K562 (cell line): ENCODE data around the gene LAMA2. TPM values are rescaled to one million over a fixed set of nuclear protein-coding genes. Genes with fewer than 3 reads are reported as not detected.

Experiments
- ATAC-seq: fragments of 200-7000 bp; cut with Tn5 transposase; 3 replicates; pipeline ENCODE4 v1.9.1; 2020; ENCODE audit warnings: moderate library complexity
- BruUV-seq: library from RNA; stranded (reverse); fragments of 400-500 nt; replicated peaks from 2 replicates; lab custom pipeline; 2021; lab: Mats Ljungman, UMichigan
- CTCF ChIA-PET: fragments of 300-600 bp; formaldehyde crosslinking; extraction: SDS; loops from one replicate; lab custom pipeline; 2021; ENCODE audit warnings: low intra/inter-chr PET ratio; lab: Yijun Ruan, JAX
- POLR2A ChIA-PET: fragments of 300-600, 350-650 bp; sonication (Branson Sonifier 250); formaldehyde crosslinking; extraction: SDS; loops from one replicate; lab custom pipeline; 2021; ENCODE audit warnings: antibody characterized with exemption, inconsistent platforms; lab: Yijun Ruan, JAX
- DNase-seq, 4 experiments: peaks; one replicate each; pipeline versions ENCODE4 v3.0.0 to v3.0.0-alpha.2; 2011 to 2018; ENCODE audit warnings: low spot score in 3 of 4, mixed read lengths in 3 of 4; ENCODE audit errors: extremely low read depth in 1 of 4
- FAIRE-seq: peaks from 2 replicates; lab custom pipeline; 2011; peaks lifted over from hg19 to GRCh38; lab: Jason Lieb, UNC
- H2AFZ ChIP-seq: 2 replicates; pipeline ENCODE4 v1.6.0; 2011; ENCODE audit warnings: low read depth, low read length, control low read depth, inconsistent platforms
- H3K27ac ChIP-seq: fragments of 200-600 bp; 3 replicates; pipeline ENCODE4 v1.8.0; 2011; ENCODE audit warnings: low read depth, mild to moderate bottlenecking, control low read depth, inconsistent platforms, low read length, moderate library complexity, mixed read lengths; ENCODE audit errors: extremely low read depth
- H3K27me3 ChIP-seq, 2 experiments: fragments of 300-600 bp in 1 of 2; 2 replicates in 1 of 2; 3 replicates in 1 of 2; pipeline versions ENCODE4 v1.6.0 to v1.8.0; 2011; ENCODE audit warnings: inconsistent platforms in 2 of 2, low read length in 2 of 2, mild to moderate bottlenecking in 1 of 2, mixed read lengths in 1 of 2, moderate library complexity in 1 of 2; ENCODE audit not compliant: control insufficient read depth in 2 of 2, insufficient read depth in 2 of 2
- H3K36me3 ChIP-seq: fragments of 300-600 bp; 3 replicates; pipeline ENCODE4 v1.8.0; 2011; ENCODE audit warnings: mild to moderate bottlenecking, low read length, inconsistent platforms; ENCODE audit not compliant: control insufficient read depth, insufficient read depth
- H3K4me1 ChIP-seq, 2 experiments: fragments of 200-600 bp in 1 of 2; replicated peaks in 1 of 2; 2 replicates in 1 of 2; 3 replicates in 1 of 2; pipeline versions ENCODE4 v1.5.1 to v1.8.0; 2011; ENCODE audit warnings: inconsistent platforms in 2 of 2, low read length in 2 of 2, mild to moderate bottlenecking in 1 of 2, mixed read lengths in 1 of 2, moderate library complexity in 1 of 2; ENCODE audit not compliant: control insufficient read depth in 2 of 2, insufficient read depth in 2 of 2
- H3K4me2 ChIP-seq: 2 replicates; pipeline ENCODE4 v1.6.1; 2011; ENCODE audit warnings: low read length, control low read depth, inconsistent platforms, mixed read lengths; ENCODE audit not compliant: insufficient read depth
- H3K4me3 ChIP-seq: fragments of 200-600 bp; sonication (generic), shearing (Covaris generic); 2 replicates; pipeline ENCODE4 v1.5.1; 2016; ENCODE audit warnings: control low read depth, inconsistent platforms
- H3K79me2 ChIP-seq: fragments of 200-600 bp; 3 replicates; pipeline ENCODE4 v1.8.0; 2011; ENCODE audit warnings: low read length, inconsistent platforms; ENCODE audit not compliant: control insufficient read depth, insufficient read depth
- H3K9ac ChIP-seq, 2 experiments: 2 replicates each; pipeline versions ENCODE4 v1.6.0 to v1.6.1; 2011; ENCODE audit warnings: low read depth in 2 of 2, low read length in 2 of 2, control low read depth in 1 of 2, inconsistent platforms in 1 of 2, mild to moderate bottlenecking in 1 of 2, mixed read lengths in 1 of 2; ENCODE audit not compliant: insufficient read depth in 1 of 2
- H3K9me1 ChIP-seq: one replicate; pipeline ENCODE4 v1.6.0; 2011; ENCODE audit warnings: inconsistent platforms, mild to moderate bottlenecking, low read length, moderate library complexity; ENCODE audit not compliant: control insufficient read depth, insufficient read depth
- H3K9me3 ChIP-seq: replicated peaks from 2 replicates; pipeline ENCODE4 v1.5.1; 2011; ENCODE audit warnings: low read depth, low read length, inconsistent platforms; ENCODE audit not compliant: control insufficient read depth, insufficient read depth
- H4K20me1 ChIP-seq: replicated peaks from 2 replicates; pipeline ENCODE4 v1.6.1; 2011; ENCODE audit warnings: low read length, inconsistent platforms, mixed read lengths; ENCODE audit not compliant: control insufficient read depth, insufficient read depth
- BCL6 ChIP-seq: fragments of 250-450 bp; sonication (Bioruptor Pico); IDR thresholded peaks from 2 replicates; pipeline ENCODE4 v1.4.0; 2020
- NCOA4 ChIP-seq: fragments of 450-650 bp; IDR thresholded peaks from 2 replicates; pipeline ENCODE4 v1.6.1; 2018; ENCODE audit warnings: mild to moderate bottlenecking; ENCODE audit not compliant: partially characterized antibody
- PML ChIP-seq: IDR thresholded peaks from 2 replicates; pipeline ENCODE4 v1.6.1; 2012; ENCODE audit warnings: low read length, inconsistent platforms
- PTBP1 ChIP-seq: fragments of 200-400 bp; formaldehyde crosslinking; IDR thresholded peaks from 2 replicates; pipeline ENCODE4 v1.6.1; 2017; ENCODE audit warnings: low read depth, low read length
- PTTG1 ChIP-seq: fragments of 450-650 bp; IDR thresholded peaks from 2 replicates; pipeline ENCODE4 v1.6.1; 2016; ENCODE audit warnings: low read depth, mild to moderate bottlenecking, missing genetic modification characterization, missing compliant biosample characterization
- SETDB1 ChIP-seq: IDR thresholded peaks from one replicate; pipeline ENCODE4 v1.6.1; 2012; ENCODE audit warnings: low read length, control low read depth, inconsistent platforms
- TEAD2 ChIP-seq: fragments of 450-650 bp; IDR thresholded peaks from 2 replicates; pipeline ENCODE4 v1.6.1; 2016; ENCODE audit warnings: missing genetic modification characterization, control low read depth, missing compliant biosample characterization
- THRB ChIP-seq: fragments of 450-650 bp; formaldehyde crosslinking; conservative IDR thresholded peaks from 2 replicates; pipeline ENCODE4 v1.4.0; 2022; ENCODE audit warnings: mild to moderate bottlenecking, missing genetic modification characterization
- U2AF1 ChIP-seq: fragments of 200-400 bp; formaldehyde crosslinking; optimal IDR thresholded peaks from 2 replicates; pipeline ENCODE3; 2017; ENCODE audit warnings: mild to moderate bottlenecking, low read depth, low read length, moderate library complexity
- ZNF143 ChIP-seq: sonication (generic); formaldehyde crosslinking; IDR thresholded peaks from 2 replicates; pipeline ENCODE4 v1.9.0; 2022; ENCODE audit warnings: mild to moderate bottlenecking, missing genetic modification reagents
- ZNF175 ChIP-seq: fragments of 200-800 bp; sonication (Bioruptor generic); IDR thresholded peaks from 2 replicates; pipeline ENCODE4 v1.6.1; 2016; ENCODE audit warnings: low read depth, mild to moderate bottlenecking, missing genetic modification characterization, missing compliant biosample characterization
- ZNF384 ChIP-seq: IDR thresholded peaks from 2 replicates; pipeline ENCODE4 v1.6.1; 2012; ENCODE audit warnings: low read depth, low read length, improper control_type of control experiment
- ZNF436 ChIP-seq: fragments of 250-450, 450-650 bp; sonication (Bioruptor Pico); formaldehyde crosslinking; IDR thresholded peaks from 2 replicates; pipeline ENCODE4 v1.7.0; 2020; ENCODE audit warnings: mild to moderate bottlenecking
- ZNF518B ChIP-seq: fragments of 250-450 bp; sonication (Bioruptor Pico); IDR thresholded peaks from 2 replicates; pipeline ENCODE4 v1.5.0; 2021; ENCODE audit warnings: mild to moderate bottlenecking, moderate library complexity
- ZNF583 ChIP-seq: fragments of 250-450 bp; sonication (Bioruptor Pico); IDR thresholded peaks from 2 replicates; pipeline ENCODE4 v1.4.0; 2020
- WGBS: fragments of 100-300 bp; shearing (Covaris generic); methylation state at CpG from one replicate; pipeline ENCODE4 v1.1.6; 2016; ENCODE audit warnings: low coverage, mixed read lengths; ENCODE audit not compliant: insufficient coverage; ENCODE audit errors: missing lambda C conversion rate; 5-methylcytosine and 5-hydroxymethylcytosine counted together
- in situ Hi-C: fragments of 300-500 bp; cut with MboI; formaldehyde crosslinking; loops from 4 replicates; pipeline ENCODE4 v1.15.0; 2018; ENCODE audit warnings: inconsistent platforms, mixed read lengths
- intact Hi-C: fragments of 100-400 bp; cut with micrococcal nuclease; formaldehyde crosslinking; loops from 2 replicates; pipeline ENCODE4 v1.14.2; 2022
- polyA plus RNA-seq, 8 experiments: library from polyadenylated mRNA; depleted of rRNA in 4 of 8; stranded (reverse) in 5 of 8; unstranded in 3 of 8; fragments of >200 nt; fragmentation: Nextera tagmentation in 2 of 8; fragmentation: Illumina TruSeq in 1 of 8; extraction: Ambion mirVana in 2 of 8; extraction: Trizol in 1 of 8; gene quantifications; 2 replicates each; pipeline versions ENCODE4 v1.2.1 to v1.2.3, GENCODE V29; 2011 to 2014; ENCODE audit warnings: inconsistent platforms in 1 of 8, missing spikeins in 1 of 8
- total RNA-seq, 7 experiments: library from RNA; depleted of rRNA in 6 of 7; stranded (reverse); fragments of >200 nt in 6 of 7; fragmentation: Illumina TruSeq in 2 of 7; extraction: Trizol in 2 of 7; gene quantifications; 2 replicates each; pipeline versions ENCODE4 v1.2.1 to v1.2.3, GENCODE V29; 2011 to 2021; ENCODE audit warnings: low replicate concordance in 1 of 7
- TF ChIP-seq, protein P1 (sequence below): sonication (generic); formaldehyde crosslinking; IDR thresholded peaks from 2 replicates; pipeline ENCODE4 v1.8.0; 2023; ENCODE audit warnings: mild to moderate bottlenecking, missing genetic modification reagents

LAMA2 gene
- total and polyA plus RNA-seq, 9 of the 15 experiments (the other 6 are each of a cell fraction or from before 2014, with no cell fraction given): 0.04 to 1.5 (median 0.36) TPM

GRCh38 chr6:129026601-129027000 lies 143.7 kb downstream of the LAMA2 start (continued):
- TF ChIP-seq, protein P1, sequence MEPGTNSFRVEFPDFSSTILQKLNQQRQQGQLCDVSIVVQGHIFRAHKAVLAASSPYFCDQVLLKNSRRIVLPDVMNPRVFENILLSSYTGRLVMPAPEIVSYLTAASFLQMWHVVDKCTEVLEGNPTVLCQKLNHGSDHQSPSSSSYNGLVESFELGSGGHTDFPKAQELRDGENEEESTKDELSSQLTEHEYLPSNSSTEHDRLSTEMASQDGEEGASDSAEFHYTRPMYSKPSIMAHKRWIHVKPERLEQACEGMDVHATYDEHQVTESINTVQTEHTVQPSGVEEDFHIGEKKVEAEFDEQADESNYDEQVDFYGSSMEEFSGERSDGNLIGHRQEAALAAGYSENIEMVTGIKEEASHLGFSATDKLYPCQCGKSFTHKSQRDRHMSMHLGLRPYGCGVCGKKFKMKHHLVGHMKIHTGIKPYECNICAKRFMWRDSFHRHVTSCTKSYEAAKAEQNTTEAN (CRISPR knock-in tag): no peak
- TF ChIP-seq ZNF143 (CRISPR knock-in tag) (no peak), ZNF583 (CRISPR knock-in tag) (no peak), PTTG1 (tag) (no peak), NCOA4 (no peak), U2AF1 (no peak), ZNF384 (no peak), ZNF436 (CRISPR knock-in tag) (no peak), BCL6 (no peak)

DNA sequence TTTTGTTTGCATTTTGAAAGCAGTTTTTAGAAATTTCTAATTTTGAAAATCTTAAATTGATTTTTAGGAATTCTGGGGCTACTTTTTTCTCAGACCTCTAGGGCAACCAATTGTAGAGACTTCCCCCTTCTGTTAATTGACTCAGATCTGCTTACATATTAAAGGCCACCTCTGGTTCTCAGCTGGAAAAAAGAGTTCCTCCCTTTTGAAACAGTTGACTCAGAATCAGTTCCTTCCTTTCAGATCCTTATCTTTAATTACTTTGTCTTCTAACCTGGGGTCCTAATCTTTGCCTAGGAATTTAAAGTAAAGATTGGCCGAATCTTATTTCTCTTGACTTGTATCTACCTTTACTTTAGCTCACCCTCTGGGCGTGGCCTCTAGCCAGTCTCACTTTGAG lies 146.8 kb downstream of the LAMA2 start:
- no peaks in the 10 kb centered on the region for H3K4me1 ChIP-seq
- intact Hi-C loops: no loop called here
- POLR2A ChIA-PET: no interaction called here
- BruUV-seq: no TSS peak
- no peaks in the 10 kb centered on the region for H3K79me2 ChIP-seq
- no peaks in the 10 kb centered on the region for H4K20me1 ChIP-seq
- H3K4me2 ChIP-seq: no peak overlapping the region
- CTCF ChIA-PET: no interaction called here
- no peaks in the 10 kb centered on the region for H3K36me3 ChIP-seq
- ATAC-seq (no peak), FAIRE-seq (no peak), DNase-seq (no peak)
- H3K4me3 ChIP-seq: no peak overlapping the region
- H2AFZ ChIP-seq: no peak overlapping the region
- H3K9me3 ChIP-seq: no peaks in the 10 kb centered on the region; the same call in 1 of the 2 replicates
- no peak overlapping the region for H3K27ac ChIP-seq
- H3K9me1 ChIP-seq: no peaks in the 10 kb centered on the region
- WGBS: 0% methylated on average over 2 of the region's 2 CpGs
- H3K27me3 ChIP-seq: no peaks in the 10 kb centered on the region
- in situ Hi-C loops: no loop called here
- no peak overlapping the region for H3K9ac ChIP-seq
- TF ChIP-seq TEAD2 (tag) (no peak), PML (no peak), PTBP1 (no peak), ZNF175 (CRISPR knock-in tag) (no peak), THRB (CRISPR knock-in tag) (no peak), ZNF518B (no peak), SETDB1 (no peak)
